Transverse colon (tissue), 4 donors: Measurements from ENCODE around the gene COL4A1. TPM values are rescaled to one million over a fixed set of nuclear protein-coding genes. Genes with fewer than 3 reads are reported as not detected.

Source experiments
- DNase-seq: peaks from one replicate; pipeline ENCODE4 v3.0.0-alpha.2; 2019
- H3K27ac ChIP-seq, 4 donors: fragments of 200-600 bp; sonication (generic); 2 replicates each; pipeline ENCODE4 v1.5.1; 2016 to 2018; ENCODE audit warnings: inconsistent platforms in 4 of 4
- H3K27me3 ChIP-seq: fragments of 200-600 bp; sonication (generic); 2 replicates; pipeline ENCODE4 v1.5.1; 2017; ENCODE audit warnings: inconsistent platforms
- H3K36me3 ChIP-seq, 4 donors: fragments of 200-600 bp; sonication (generic); 2 replicates each; pipeline ENCODE4 v1.5.1; 2017 to 2019; ENCODE audit warnings: inconsistent platforms in 4 of 4
- H3K4me1 ChIP-seq, 4 donors: fragments of 200-600 bp; sonication (generic); 2 replicates each; pipeline ENCODE4 v1.5.1; 2017 to 2020; ENCODE audit warnings: inconsistent platforms in 4 of 4
- H3K4me3 ChIP-seq, 4 donors: fragments of 200-600 bp; sonication (generic); 1 replicate in 1 of 4; 2 replicates in 3 of 4; pipeline versions ENCODE4 v1.5.1 to v1.6.1; 2017 to 2019; ENCODE audit warnings: inconsistent platforms in 4 of 4
- H3K9me3 ChIP-seq, 2 donors: fragments of 200-600 bp; sonication (generic); 2 replicates each; pipeline ENCODE4 v1.5.1; 2017 to 2019; ENCODE audit warnings: inconsistent platforms in 2 of 2
- CTCF ChIP-seq, 5 experiments: fragments of 200-600 bp in 3 of 5; fragments of 450-650 bp in 2 of 5; sonication (generic) in 3 of 5; IDR thresholded peaks; 1 replicate in 2 of 5; 2 replicates in 3 of 5; pipeline ENCODE4 v1.5.1; 2016 to 2017; ENCODE audit warnings: antibody characterized with exemption in 5 of 5, inconsistent platforms in 3 of 5, mild to moderate bottlenecking in 2 of 5, moderate library complexity in 1 of 5
- EP300 ChIP-seq: sonication (generic); formaldehyde crosslinking; IDR thresholded peaks from one replicate; pipeline ENCODE4 v1.6.1; 2017; ENCODE audit warnings: antibody characterized with exemption, low read depth
- POLR2A ChIP-seq: fragments of 450-650 bp; IDR thresholded peaks from one replicate; pipeline ENCODE4 v1.6.1; 2016; ENCODE audit warnings: antibody characterized with exemption, mild to moderate bottlenecking, moderate library complexity
- POLR2AphosphoS5 ChIP-seq, 3 donors: sonication (generic); formaldehyde crosslinking; IDR thresholded peaks; one replicate each; pipeline ENCODE4 v1.6.1; 2016; ENCODE audit warnings: antibody characterized with exemption in 3 of 3
- WGBS, 2 donors: methylation state at CpG; one replicate each; pipeline ENCODE4 v1.1.5; 2018; ENCODE audit warnings: low coverage in 1 of 2; 5-methylcytosine and 5-hydroxymethylcytosine counted together
- in situ Hi-C, 4 donors: fragments of 200-750 bp; cut with MboI; loops; one replicate each; pipeline versions ENCODE4 v1.15.0 to v1.15.1; 2017; ENCODE audit warnings: low sequenced_read_pairs in 3 of 4, low pct_ligation_motif_present in 1 of 4, low pct_unique_long_range_greater_than_20kb in 1 of 4
- intact Hi-C: fragments of 100-400 bp; cut with DNase I; formaldehyde crosslinking; loops from one replicate; pipeline ENCODE4 v1.15.1; 2023; ENCODE audit warnings: low total_unique reads
- total RNA-seq, 4 donors: library from RNA; depleted of rRNA; stranded (reverse); fragments of >200 nt; gene quantifications; one replicate each; pipeline ENCODE4 v1.1.0, GENCODE V29; 2016

COL4A1 gene
- total RNA-seq, 4 donors from 2014 or later: 46.4 to 180 (median 99.2) TPM

- in situ Hi-C loops: loop anchor here (25.0 kb wide), 5 partner anchors 321 to 1146 kb away; partner anchors contain the start of gene IRS2 (in 2 of the 4)
- intact Hi-C loops: loop anchor here (5.0 kb wide), 1 partner anchor 326 kb away; no protein-coding TSS in a partner anchor
- no peak overlapping the region for H3K4me3 ChIP-seq
- peaks cover 0 to 14% (median 5%) of the 10 kb centered on the region in 4 donors for H3K4me1 ChIP-seq
- no peaks in the 10 kb centered on the region for H3K9me3 ChIP-seq
- H3K27me3 ChIP-seq: no peaks in the 10 kb centered on the region
- H3K36me3 ChIP-seq: no peaks in the 10 kb centered on the region
- peak; percentile 59 for DNase-seq
- TF ChIP-seq POLR2AphosphoS5 (IDR thresholded peaks at IDR 0.05): peak in 1 of 3 donors; percentile 15
- TF ChIP-seq CTCF (IDR thresholded peaks at IDR 0.05): peak; percentile 37 to 54 (median 41)
- no peak for TF ChIP-seq EP300
- no peak for TF ChIP-seq POLR2A
- 84 to 90% methylated on average over 4 to 6 of the region's 6 CpGs for WGBS, 2 donors
- H3K27ac ChIP-seq: peak overlapping the region in 3 of 4 donors; percentile 53 to 72 (median 56)
These were observed 198.4 kb downstream of the COL4A1 start for GRCh38 chr13:110108348-110109139.

- H3K4me1 ChIP-seq: peaks cover 0 to 14% (median 5%) of the 10 kb centered on the region in 4 donors
- H3K4me3 ChIP-seq: no peak overlapping the region
- H3K27ac ChIP-seq: peak overlapping the region; percentile 48 to 72 (median 49)
- no peaks in the 10 kb centered on the region for H3K9me3 ChIP-seq
- no peaks in the 10 kb centered on the region for H3K36me3 ChIP-seq
- 80 to 92% methylated on average over 3 to 16 of the region's 22 CpGs for WGBS, 2 donors
- no peak for TF ChIP-seq EP300
- TF ChIP-seq POLR2AphosphoS5 (IDR thresholded peaks at IDR 0.05): no peak
- no peak for TF ChIP-seq CTCF (IDR thresholded peaks at IDR 0.05)
- no peak for TF ChIP-seq POLR2A
- in situ Hi-C loops (loop anchor here (25.0 kb wide), 5 partner anchors 320 to 1145 kb away; partner anchors contain the start of gene IRS2 (in 2 of the 4)), intact Hi-C loops (loop anchor here (5.0 kb wide), 1 partner anchor 325 kb away; no protein-coding TSS in a partner anchor)
- DNase-seq: no peak
- no peaks in the 10 kb centered on the region for H3K27me3 ChIP-seq
These were observed 199.2 kb downstream of the COL4A1 start for GRCh38 chr13:110107568-110108347.

GRCh38 chr13:110106726-110107125 lies 200.2 kb downstream of the COL4A1 start:
- H3K27ac ChIP-seq: peak overlapping the region; percentile 48 to 72 (median 49)
- in situ Hi-C loops: loop anchor here (25.0 kb wide), 5 partner anchors 319 to 1144 kb away; partner anchors contain the start of gene IRS2 (in 2 of the 4)
- H3K36me3 ChIP-seq: no peaks in the 10 kb centered on the region
- TF ChIP-seq EP300 (no peak), POLR2AphosphoS5 (IDR thresholded peaks at IDR 0.05) (peak in 1 of 3 donors; percentile 36)
- no peak overlapping the region for H3K4me3 ChIP-seq
- 78 to 100% methylated on average over 2 to 6 of the region's 7 CpGs for WGBS, 2 donors
- H3K27me3 ChIP-seq: no peaks in the 10 kb centered on the region
- no peaks in the 10 kb centered on the region for H3K9me3 ChIP-seq
- intact Hi-C loops: loop anchor here (5.0 kb wide), 1 partner anchor 324 kb away; no protein-coding TSS in a partner anchor
- H3K4me1 ChIP-seq: peaks cover 0 to 14% (median 5%) of the 10 kb centered on the region in 4 donors
- DNase-seq: peak; percentile 29

- no peaks in the 10 kb centered on the region for H3K36me3 ChIP-seq
- 90% methylated on average over 6 of the region's 6 CpGs; no CpG with 5 or more reads in 1 of the 2 donors for WGBS, 2 donors
- H3K27ac ChIP-seq: no peak overlapping the region
- in situ Hi-C loops (loop anchor here (25.0 kb wide), 5 partner anchors 318 to 1143 kb away; partner anchors contain the start of gene IRS2 (in 2 of the 4)), intact Hi-C loops (loop anchor here (5.0 kb wide), 1 partner anchor 323 kb away; no protein-coding TSS in a partner anchor)
- H3K4me1 ChIP-seq: peaks cover 0 to 12% (median 5%) of the 10 kb centered on the region in 4 donors
- H3K4me3 ChIP-seq: no peak overlapping the region
- no peak for DNase-seq
- no peaks in the 10 kb centered on the region for H3K9me3 ChIP-seq
- no peaks in the 10 kb centered on the region for H3K27me3 ChIP-seq
- TF ChIP-seq POLR2A: no peak
- TF ChIP-seq CTCF (IDR thresholded peaks at IDR 0.05): no peak
- no peak for TF ChIP-seq EP300
- no peak for TF ChIP-seq POLR2AphosphoS5 (IDR thresholded peaks at IDR 0.05)
These were observed 201.8 kb downstream of the COL4A1 start for GRCh38 chr13:110105136-110105535.
